ENCODE measurements around the gene PARD3.

PARD3 gene

GRCh38 chr10:34679177-34679576 is 135.9 kb downstream of the PARD3 start:
- no peak for DNase-seq

- no peak for DNase-seq
These were observed 137.5 kb downstream of the PARD3 start for GRCh38 chr10:34677591-34677990.

GRCh38 chr10:34677132-34677531 is 138.0 kb downstream of the PARD3 start:
- DNase-seq, result no peak

- no peak for DNase-seq
These were observed 140.9 kb downstream of the PARD3 start for GRCh38 chr10:34674176-34674575.

- no peak for DNase-seq
These were observed 145.0 kb downstream of the PARD3 start for GRCh38 chr10:34670081-34670480.

GRCh38 chr10:34669079-34669478 is 146.0 kb downstream of the PARD3 start:
- no peak for DNase-seq

GRCh38 chr10:34667177-34667576 is 147.9 kb downstream of the PARD3 start:
- no peak for DNase-seq

GRCh38 chr10:34666008-34666704 is 148.9 kb downstream of the PARD3 start:
- DNase-seq, result no peak

- no peak for DNase-seq
These were observed 150.4 kb downstream of the PARD3 start for GRCh38 chr10:34664706-34665105.

GRCh38 chr10:34661580-34661979 is 153.5 kb downstream of the PARD3 start:
- DNase-seq, result no peak

GRCh38 chr10:34658934-34659333 is 156.2 kb downstream of the PARD3 start:
- DNase-seq, result no peak

GRCh38 chr10:34656661-34657060 is 158.4 kb downstream of the PARD3 start:
- DNase-seq, result no peak

GRCh38 chr10:34655286-34656170 is 159.6 kb downstream of the PARD3 start:
- peak; percentile 21 for DNase-seq

- no peak for DNase-seq
These were observed 160.9 kb downstream of the PARD3 start for GRCh38 chr10:34654211-34654610.

GRCh38 chr10:34653530-34653929 is 161.6 kb downstream of the PARD3 start:
- no peak for DNase-seq

GRCh38 chr10:34651416-34652195 is 163.5 kb downstream of the PARD3 start:
- no peak for DNase-seq

- no peak for DNase-seq
These were observed 164.9 kb downstream of the PARD3 start for GRCh38 chr10:34650156-34650555.

GRCh38 chr10:34649385-34649784 is 165.7 kb downstream of the PARD3 start:
- no peak for DNase-seq

- DNase-seq, result no peak
These were observed 166.2 kb downstream of the PARD3 start for GRCh38 chr10:34648919-34649318.

GRCh38 chr10:34647875-34648865 is 166.9 kb downstream of the PARD3 start:
- no peak for DNase-seq

- DNase-seq, result no peak
These were observed 167.9 kb downstream of the PARD3 start for GRCh38 chr10:34647160-34647559.

GRCh38 chr10:34646331-34646730 is 168.8 kb downstream of the PARD3 start:
- DNase-seq, result no peak
